NCI-H1092 (cell line): ENCODE results near the gene DSCAML1.
A peak's percentile ranks its signal among the peaks of the same experiment; 100 is the strongest.

Source experiments
- DNase-seq: peaks from one replicate; lab custom pipeline; 2025; lab: John Stamatoyannopoulos, UW

DSCAML1 gene

GRCh38 chr11:117832511-117832910 is 35.5 kb upstream of the DSCAML1 start:
- DNase-seq = no peak

GRCh38 chr11:117831661-117832415 is 34.8 kb upstream of the DSCAML1 start:
- no peak for DNase-seq

GRCh38 chr11:117830674-117831351 is 33.8 kb upstream of the DSCAML1 start:
- DNase-seq = no peak

- DNase-seq = no peak
Measured at GRCh38 chr11:117830072-117830471, 33.1 kb upstream of the DSCAML1 start.

- no peak for DNase-seq
Measured at GRCh38 chr11:117829369-117829725, 32.3 kb upstream of the DSCAML1 start.

- no peak for DNase-seq
Measured at GRCh38 chr11:117828611-117829368, 31.8 kb upstream of the DSCAML1 start.

- DNase-seq = no peak
Measured at GRCh38 chr11:117827521-117828511, 30.8 kb upstream of the DSCAML1 start.

GRCh38 chr11:117826832-117827231 is 29.8 kb upstream of the DSCAML1 start:
- DNase-seq = no peak

- DNase-seq = no peak
Measured at GRCh38 chr11:117826190-117826570, 29.2 kb upstream of the DSCAML1 start.

GRCh38 chr11:117825538-117826189 is 28.6 kb upstream of the DSCAML1 start:
- DNase-seq = no peak

GRCh38 chr11:117824571-117825537 is 27.8 kb upstream of the DSCAML1 start, which contains the start of gene FXYD2:
Gene FXYD2 (minus strand): TSS chr11:117824744. CDS start chr11:117824678, 66 bp downstream.
- no peak for DNase-seq

- DNase-seq = no peak
Measured at GRCh38 chr11:117823946-117824420, 27.0 kb upstream of the DSCAML1 start.

GRCh38 chr11:117823294-117823945 is 26.4 kb upstream of the DSCAML1 start:
- no peak for DNase-seq

GRCh38 chr11:117822074-117823033 is 25.3 kb upstream of the DSCAML1 start:
- peak; percentile 31 for DNase-seq

- no peak for DNase-seq
Measured at GRCh38 chr11:117821431-117821830, 24.4 kb upstream of the DSCAML1 start.

- no peak for DNase-seq
Measured at GRCh38 chr11:117820516-117820915, 23.5 kb upstream of the DSCAML1 start.

- no peak for DNase-seq
Measured at GRCh38 chr11:117820071-117820470, 23.1 kb upstream of the DSCAML1 start.
